Prostate gland (tissue), 2 donors: ENCODE measurements around the gene AIF1L.

Source experiments
- CTCF ChIP-seq, 4 experiments: fragments of 200-600 bp in 2 of 4; fragments of 450-650 bp in 2 of 4; sonication (generic) in 2 of 4; IDR thresholded peaks; 1 replicate in 3 of 4; 2 replicates in 1 of 4; pipeline ENCODE4 v1.5.1; 2016 to 2019; ENCODE audit warnings: antibody characterized with exemption in 4 of 4, mild to moderate bottlenecking in 2 of 4, moderate library complexity in 2 of 4
- POLR2AphosphoS5 ChIP-seq: sonication (generic); formaldehyde crosslinking; IDR thresholded peaks from one replicate; pipeline ENCODE4 v1.6.1; 2017; ENCODE audit warnings: antibody characterized with exemption

GRCh38 chr9:131148276-131148675 is 51.9 kb downstream of the AIF1L start:
- TF ChIP-seq CTCF (IDR thresholded peaks at IDR 0.05) (no peak), POLR2AphosphoS5 (no peak)
